Eye (tissue), 1 donor: ENCODE measurements around the gene TSSK1B.
"Not testable (repeated sequence)": the region's sequence is repeated elsewhere in the genome, so short reads cannot be mapped to it uniquely, and the experiment has no call there.

ENCODE experiments used
- DNase-seq: peaks from one replicate; pipeline ENCODE4 v3.0.0-alpha.2; 2015

The TSSK1B gene, protein sequence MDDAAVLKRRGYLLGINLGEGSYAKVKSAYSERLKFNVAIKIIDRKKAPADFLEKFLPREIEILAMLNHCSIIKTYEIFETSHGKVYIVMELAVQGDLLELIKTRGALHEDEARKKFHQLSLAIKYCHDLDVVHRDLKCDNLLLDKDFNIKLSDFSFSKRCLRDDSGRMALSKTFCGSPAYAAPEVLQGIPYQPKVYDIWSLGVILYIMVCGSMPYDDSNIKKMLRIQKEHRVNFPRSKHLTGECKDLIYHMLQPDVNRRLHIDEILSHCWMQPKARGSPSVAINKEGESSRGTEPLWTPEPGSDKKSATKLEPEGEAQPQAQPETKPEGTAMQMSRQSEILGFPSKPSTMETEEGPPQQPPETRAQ

GRCh38 chr5:113434889-113435288 is at the start of gene TSSK1B:
Gene TSSK1B, minus strand, starts transcription at chr5:113434989. Its CDS starts 150 bp downstream, at chr5:113434839.
- DNase-seq, result no peak

DNA sequence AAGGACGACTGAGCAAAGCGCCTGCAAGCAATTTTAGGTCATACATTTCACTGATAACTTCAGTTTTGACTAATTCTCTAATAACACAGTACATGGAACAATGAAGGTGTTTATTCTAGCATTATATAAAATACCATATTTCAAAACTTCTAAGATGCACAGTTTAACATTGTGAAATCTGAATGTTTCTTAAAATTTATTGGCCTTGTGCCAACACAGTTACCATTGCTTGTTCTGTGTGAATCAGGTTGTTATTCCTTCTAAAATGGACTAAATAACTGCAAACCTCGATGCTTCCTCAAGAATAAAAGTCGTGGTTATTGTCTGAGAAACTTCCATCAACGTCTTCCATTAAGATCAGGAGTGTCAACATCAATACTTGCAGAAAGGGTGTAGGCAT is 45.5 kb upstream of the TSSK1B start:
- DNase-seq, result no peak

DNA sequence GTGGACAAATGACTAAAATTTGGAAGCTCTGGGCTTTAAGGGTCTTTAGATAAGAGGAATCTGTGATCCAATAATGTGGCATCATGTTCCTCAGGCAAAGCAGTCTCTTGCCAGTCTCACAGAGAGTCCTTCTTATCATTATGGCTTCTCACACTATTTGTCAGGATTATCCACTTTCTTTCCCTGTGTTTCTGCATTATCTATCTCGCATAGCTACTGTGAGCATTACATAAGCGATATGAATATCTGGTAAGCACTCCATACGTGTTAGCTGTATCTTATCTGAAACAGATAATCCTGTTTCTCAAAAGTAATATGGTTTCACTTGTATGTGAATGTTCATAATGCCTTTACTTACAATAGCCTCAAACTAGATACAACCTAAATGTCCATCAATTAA is 43.9 kb upstream of the TSSK1B start:
- DNase-seq, result no peak

- DNase-seq, result no peak
These were observed 39.4 kb upstream of the TSSK1B start for GRCh38 chr5:113474100-113474728.

- DNase-seq, result no peak
These were observed 28.2 kb upstream of the TSSK1B start for GRCh38 chr5:113463032-113463431.

DNA sequence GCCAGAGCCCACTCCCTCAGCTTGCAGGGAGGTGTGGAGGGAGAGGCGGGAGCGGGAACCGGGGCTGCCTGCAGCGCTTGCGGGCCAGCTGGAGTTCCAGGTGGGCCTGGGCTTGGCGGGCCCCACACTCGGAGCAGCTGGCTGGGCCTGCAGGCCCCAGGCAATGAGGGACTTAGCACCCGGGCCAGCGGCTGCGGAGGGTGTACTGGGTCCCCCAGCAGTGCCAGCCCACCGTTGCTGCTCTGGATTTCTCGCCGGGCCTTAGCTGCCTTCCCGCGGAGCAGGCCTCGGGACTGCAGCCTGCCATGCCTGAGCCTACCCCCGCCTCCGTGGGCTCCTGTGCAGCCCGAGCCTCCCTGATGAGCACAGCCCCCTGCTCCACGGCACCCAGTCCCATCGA is 22.3 kb upstream of the TSSK1B start:
- DNase-seq, result not testable (repeated sequence)

GRCh38 chr5:113452941-113453340 is 18.2 kb upstream of the TSSK1B start:
- DNase-seq, result no peak

DNA sequence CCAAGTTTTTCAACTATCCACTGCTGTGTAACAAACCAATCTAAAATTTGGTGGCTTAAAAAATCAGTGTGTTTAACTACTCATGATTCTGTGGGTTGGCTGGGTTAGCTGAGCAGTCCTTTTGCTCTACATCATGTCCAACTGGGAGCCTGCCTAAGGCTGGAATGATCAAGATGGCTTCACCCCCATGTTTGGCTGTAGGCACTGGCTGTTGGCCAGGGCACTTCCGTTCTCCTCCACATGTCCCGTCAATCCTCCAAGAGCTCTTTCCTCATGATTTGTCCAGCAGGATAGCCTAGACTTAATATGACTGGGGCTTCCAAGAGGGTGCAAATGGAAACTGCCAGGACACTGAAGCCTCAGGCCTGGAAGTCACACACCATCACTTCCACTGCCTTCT is 17.0 kb upstream of the TSSK1B start:
- DNase-seq, result no peak

- DNase-seq, result peak; percentile 20
These were observed 16.1 kb upstream of the TSSK1B start for GRCh38 chr5:113450929-113451328.

GRCh38 chr5:113450462-113450861 is 15.7 kb upstream of the TSSK1B start:
- DNase-seq, result peak; percentile 27

DNA sequence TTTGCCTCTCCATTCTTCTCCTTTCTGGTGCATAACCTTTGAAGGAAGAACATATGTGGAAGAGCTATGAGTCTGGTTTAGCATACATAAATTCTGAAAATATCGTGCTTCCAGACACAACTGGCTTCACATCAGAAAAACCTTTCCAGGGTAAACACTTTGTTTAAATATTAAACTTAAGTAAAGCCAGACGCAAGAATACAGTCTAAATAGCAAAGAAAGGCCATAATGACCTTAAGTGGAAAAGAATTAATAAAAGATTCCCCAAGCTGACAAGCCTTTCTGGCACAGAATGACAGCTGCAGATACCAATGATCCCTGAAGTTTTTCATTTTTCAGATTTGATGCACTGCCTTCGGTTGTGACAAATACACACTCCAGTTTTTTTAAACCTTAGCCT is 13.5 kb upstream of the TSSK1B start:
- DNase-seq, result peak; percentile 50

GRCh38 chr5:113447498-113448050 is 12.8 kb upstream of the TSSK1B start:
- DNase-seq, result peak; percentile 78

GRCh38 chr5:113446358-113446927 is 11.7 kb upstream of the TSSK1B start:
- DNase-seq, result no peak

DNA sequence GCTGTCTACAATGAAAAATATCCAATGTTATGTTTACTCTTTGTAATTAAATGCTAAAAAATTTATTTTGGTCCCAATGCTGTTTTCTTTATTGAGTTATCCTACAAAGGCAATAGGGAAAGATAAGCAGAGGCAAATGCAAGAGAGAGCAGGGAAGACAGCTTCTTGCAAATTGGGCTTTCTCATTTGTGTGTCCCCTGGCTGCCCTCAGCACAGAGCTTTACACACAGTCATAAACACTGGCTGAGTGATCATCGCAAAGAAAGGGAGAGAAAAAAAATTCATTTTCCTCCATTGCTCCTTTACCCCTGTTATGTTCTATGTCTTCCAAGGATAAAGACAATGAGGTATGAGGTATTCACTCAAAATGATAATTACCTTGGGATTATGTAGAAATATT is 2.3 kb upstream of the TSSK1B start:
- no peak for DNase-seq

- no peak for DNase-seq
These were observed 786 bp upstream of the TSSK1B start for GRCh38 chr5:113435575-113435974.

- DNase-seq, result no peak
These were observed 752 bp downstream of the TSSK1B start for GRCh38 chr5:113433862-113434612.

DNA sequence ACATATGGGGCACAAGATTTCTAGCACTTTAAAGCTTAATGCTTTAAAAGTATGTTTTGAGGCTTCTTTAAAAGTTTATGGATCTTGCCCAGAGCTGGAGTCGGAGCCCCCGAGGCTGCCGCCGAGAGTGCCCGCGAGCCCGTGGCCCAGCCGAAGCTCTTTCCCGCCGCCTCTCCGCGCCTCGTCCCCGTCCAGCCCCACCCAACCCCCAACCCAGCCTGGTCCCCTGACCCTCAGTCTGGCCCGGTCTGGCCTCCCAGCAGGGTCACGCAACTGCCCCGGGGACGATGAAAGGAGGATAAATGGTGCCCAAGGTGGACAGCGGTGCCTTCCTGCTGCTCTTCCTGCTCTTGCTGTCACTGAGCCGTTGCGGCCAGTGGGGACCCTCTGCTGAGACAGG is 1.7 kb downstream of the TSSK1B start:
- no peak for DNase-seq

DNA sequence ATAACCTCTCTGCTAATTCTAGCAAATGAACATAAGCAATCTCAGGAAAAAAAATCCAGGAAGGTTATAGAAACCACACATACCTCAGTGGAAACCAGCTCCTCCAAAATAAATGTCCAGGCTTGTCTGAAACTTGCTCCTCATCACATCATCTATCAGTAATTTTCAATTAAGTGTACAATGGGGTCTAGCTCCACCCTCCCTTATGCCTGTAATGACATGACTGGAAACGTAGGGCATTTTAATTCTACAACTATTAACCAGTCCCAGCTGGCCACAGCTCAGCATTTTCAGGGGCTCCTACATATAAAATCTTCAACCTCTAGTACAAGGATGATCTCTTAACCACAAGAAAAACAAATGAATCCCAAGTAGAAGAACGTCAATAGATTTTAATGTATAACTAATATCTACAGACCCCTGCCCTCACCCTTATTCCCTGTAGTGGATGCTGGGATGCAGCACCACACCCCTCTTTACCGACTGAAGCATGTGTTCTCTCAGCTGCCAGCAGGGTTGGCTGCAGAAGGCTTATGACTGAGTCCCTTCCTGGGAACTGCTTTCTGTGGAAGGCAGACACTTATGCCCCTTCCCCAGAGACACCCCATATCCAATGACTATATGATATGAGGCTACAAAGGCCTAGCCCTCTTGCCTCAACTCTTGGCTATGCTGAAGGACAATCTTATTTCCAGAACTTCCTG is 6.8 kb downstream of the TSSK1B start:
- no peak for DNase-seq

GRCh38 chr5:113425909-113426308 is 8.9 kb downstream of the TSSK1B start:
- no peak for DNase-seq

DNA sequence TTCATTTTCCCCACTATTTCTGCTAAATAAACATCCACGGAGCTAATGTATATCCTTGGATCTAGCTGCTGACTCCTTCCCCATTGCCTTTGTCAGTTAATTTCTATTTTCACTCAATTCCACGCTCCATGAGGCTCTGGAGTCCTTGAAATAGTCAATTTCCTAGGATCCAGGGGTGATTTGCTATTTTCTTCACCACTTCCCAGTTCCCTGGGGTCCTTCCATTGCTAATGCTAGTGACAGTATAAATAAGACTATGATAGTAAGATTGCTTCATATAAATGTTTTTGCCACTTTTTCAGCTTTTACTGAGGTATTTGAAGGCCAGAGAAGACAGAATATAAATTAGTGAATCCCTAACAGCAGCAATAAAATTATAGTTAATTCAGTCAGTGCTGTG is 13.1 kb downstream of the TSSK1B start:
- peak; percentile 40 for DNase-seq

GRCh38 chr5:113405530-113405929 is 29.3 kb downstream of the TSSK1B start:
- DNase-seq, result no peak

- no peak for DNase-seq
These were observed 30.5 kb downstream of the TSSK1B start for GRCh38 chr5:113404269-113404668.
